GM12892 (cell line): ENCODE data around the gene DMXL2.

ENCODE experiments used
- POLR2A ChIP-seq: IDR thresholded peaks from 2 replicates; pipeline ENCODE4 v1.6.1; 2011; ENCODE audit warnings: low read depth, low read length, control low read depth
- POLR2AphosphoS5 ChIP-seq: IDR thresholded peaks from 2 replicates; pipeline ENCODE4 v1.6.1; 2011; ENCODE audit warnings: low read depth, low read length, control low read depth
- TAF1 ChIP-seq: IDR thresholded peaks from 2 replicates; pipeline ENCODE4 v1.6.1; 2011; ENCODE audit warnings: low read depth, mild to moderate bottlenecking, control low read depth, low read length, borderline replicate concordance

GRCh38 chr15:51496246-51496645 is 126.3 kb downstream of the DMXL2 start:
- no peak for TF ChIP-seq POLR2AphosphoS5
- TF ChIP-seq POLR2A: no peak
- TF ChIP-seq TAF1: no peak
